OCI-LY1 (cell line): ENCODE results near the gene RBM46.

Experiments
- H2AFZ ChIP-seq: fragments of 200-600 bp; sonication (generic), shearing (Covaris generic); 2 replicates; pipeline ENCODE4 v1.6.0; 2014; ENCODE audit warnings: antibody characterized with exemption, mild to moderate bottlenecking, low read length
- H3F3A ChIP-seq: fragments of 200-600 bp; sonication (generic), shearing (Covaris generic); 2 replicates; pipeline ENCODE4 v1.6.0; 2014; ENCODE audit warnings: mild to moderate bottlenecking, antibody characterized with exemption, low read length, moderate library complexity; ENCODE audit not compliant: insufficient read depth
- H3K27ac ChIP-seq: fragments of 200-600 bp; sonication (generic); 2 replicates; pipeline ENCODE4 v1.5.1; 2014; ENCODE audit warnings: low read length, mixed run types, mild to moderate bottlenecking, low read depth; ENCODE audit not compliant: poor library complexity, severe bottlenecking
- H3K27me3 ChIP-seq: fragments of 200-600 bp; sonication (generic); 2 replicates; pipeline ENCODE4 v1.6.0; 2014; ENCODE audit warnings: antibody characterized with exemption, mild to moderate bottlenecking, low read length, moderate library complexity; ENCODE audit not compliant: insufficient read depth
- H3K36me3 ChIP-seq: fragments of 200-600 bp; sonication (generic); 2 replicates; pipeline ENCODE4 v1.6.1; 2014; ENCODE audit warnings: mild to moderate bottlenecking, antibody characterized with exemption, low read length, moderate library complexity, mixed read lengths; ENCODE audit not compliant: insufficient read depth
- H3K4me1 ChIP-seq: fragments of 200-600 bp; sonication (generic); 2 replicates; pipeline ENCODE4 v1.5.1; 2014; ENCODE audit warnings: mild to moderate bottlenecking, low read length, moderate library complexity; ENCODE audit not compliant: insufficient read depth, severe bottlenecking
- H3K4me2 ChIP-seq: fragments of 200-600 bp; sonication (generic), shearing (Covaris generic); 2 replicates; pipeline ENCODE4 v1.6.1; 2014; ENCODE audit warnings: low read length
- H3K4me3 ChIP-seq: fragments of 200-600 bp; sonication (generic); 2 replicates; pipeline ENCODE4 v1.5.1; 2014; ENCODE audit warnings: low read length, low read depth, mild to moderate bottlenecking, mixed read lengths; ENCODE audit not compliant: poor library complexity, severe bottlenecking
- H3K79me2 ChIP-seq: fragments of 200-600 bp; shearing (Covaris generic); 2 replicates; pipeline ENCODE4 v1.6.1; 2016; ENCODE audit warnings: mixed run types, low read length, mixed read lengths; ENCODE audit not compliant: insufficient read depth
- H3K9ac ChIP-seq: fragments of 200-600 bp; sonication (generic), shearing (Covaris generic); 2 replicates; pipeline ENCODE4 v1.6.1; 2014; ENCODE audit warnings: mild to moderate bottlenecking, low read length, mixed read lengths
- H3K9me2 ChIP-seq: fragments of 200-600 bp; sonication (generic), shearing (Covaris generic); 2 replicates; pipeline ENCODE4 v1.6.1; 2014; ENCODE audit warnings: low read depth, mild to moderate bottlenecking, low read length, mixed read lengths
- H3K9me3 ChIP-seq: fragments of 200-600 bp; shearing (Covaris generic); 2 replicates; pipeline ENCODE4 v1.6.1; 2014; ENCODE audit warnings: low read length, mixed read lengths
- H4K20me1 ChIP-seq: fragments of 200-600 bp; sonication (generic), shearing (Covaris generic); 2 replicates; pipeline ENCODE4 v1.6.0; 2016; ENCODE audit warnings: mild to moderate bottlenecking, low read length; ENCODE audit not compliant: insufficient read depth
- CTCF ChIP-seq: fragments of 200-600 bp; sonication (generic), shearing (Covaris generic); IDR thresholded peaks from 2 replicates; pipeline ENCODE4 v1.5.1; 2017; ENCODE audit warnings: mild to moderate bottlenecking, antibody characterized with exemption, low read length, moderate library complexity, mixed read lengths
- EZH2 ChIP-seq: fragments of 200-600 bp; sonication (generic), shearing (Covaris generic); IDR thresholded peaks from 2 replicates; pipeline ENCODE4 v1.8.0; 2017; ENCODE audit warnings: borderline replicate concordance, mixed run types, mild to moderate bottlenecking, antibody characterized with exemption, low read length, moderate library complexity, mixed read lengths

The RBM46 gene

GRCh38 chr4:154822775-154823174, 41.7 kb downstream of the RBM46 start:
- TF ChIP-seq CTCF (no peak), EZH2 (no peak)
- no peaks in the 10 kb centered on the region for H4K20me1 ChIP-seq
- no peak overlapping the region for H3K4me2 ChIP-seq
- no peak overlapping the region for H3K27ac ChIP-seq
- H3K27me3 ChIP-seq: no peaks in the 10 kb centered on the region
- H3K9ac ChIP-seq: no peak overlapping the region
- H2AFZ ChIP-seq: no peak overlapping the region
- H3K9me3 ChIP-seq: no peaks in the 10 kb centered on the region
- no peaks in the 10 kb centered on the region for H3K9me2 ChIP-seq
- no peaks in the 10 kb centered on the region for H3F3A ChIP-seq
- no peak overlapping the region for H3K4me3 ChIP-seq
- H3K79me2 ChIP-seq: no peaks in the 10 kb centered on the region
- no peaks in the 10 kb centered on the region for H3K4me1 ChIP-seq
- H3K36me3 ChIP-seq: no peaks in the 10 kb centered on the region

GRCh38 chr4:154836030-154836429, 55.0 kb downstream of the RBM46 start:
- Histone ChIP-seq H3K9me2 (no peaks in the 10 kb centered on the region), H3K4me3 (no peak overlapping the region), H3K27me3 (no peaks in the 10 kb centered on the region), H3K79me2 (no peaks in the 10 kb centered on the region), H3K4me2 (no peak overlapping the region), H3K27ac (no peak overlapping the region), H3K36me3 (no peaks in the 10 kb centered on the region), H3F3A (no peaks in the 10 kb centered on the region), H2AFZ (no peak overlapping the region), H3K9me3 (no peaks in the 10 kb centered on the region), H3K9ac (no peak overlapping the region), H4K20me1 (no peaks in the 10 kb centered on the region), H3K4me1 (no peaks in the 10 kb centered on the region)
- TF ChIP-seq EZH2 (no peak), CTCF (no peak)

GRCh38 chr4:154836513-154836912, 55.4 kb downstream of the RBM46 start:
- no peaks in the 10 kb centered on the region for H3K9me2 ChIP-seq

More at GRCh38 chr4:154836513-154836912, 55.4 kb downstream of the RBM46 start:
- Histone ChIP-seq H3K4me2 (no peak overlapping the region), H3K27me3 (no peaks in the 10 kb centered on the region), H3K36me3 (no peaks in the 10 kb centered on the region), H2AFZ (no peak overlapping the region), H3F3A (no peaks in the 10 kb centered on the region), H4K20me1 (no peaks in the 10 kb centered on the region), H3K79me2 (no peaks in the 10 kb centered on the region), H3K4me3 (no peak overlapping the region), H3K4me1 (no peaks in the 10 kb centered on the region), H3K9ac (no peak overlapping the region), H3K9me3 (no peaks in the 10 kb centered on the region), H3K27ac (no peak overlapping the region)
- TF ChIP-seq CTCF (no peak), EZH2 (no peak)
